ENCODE data around the gene FIS1.

Gene FIS1

DNA sequence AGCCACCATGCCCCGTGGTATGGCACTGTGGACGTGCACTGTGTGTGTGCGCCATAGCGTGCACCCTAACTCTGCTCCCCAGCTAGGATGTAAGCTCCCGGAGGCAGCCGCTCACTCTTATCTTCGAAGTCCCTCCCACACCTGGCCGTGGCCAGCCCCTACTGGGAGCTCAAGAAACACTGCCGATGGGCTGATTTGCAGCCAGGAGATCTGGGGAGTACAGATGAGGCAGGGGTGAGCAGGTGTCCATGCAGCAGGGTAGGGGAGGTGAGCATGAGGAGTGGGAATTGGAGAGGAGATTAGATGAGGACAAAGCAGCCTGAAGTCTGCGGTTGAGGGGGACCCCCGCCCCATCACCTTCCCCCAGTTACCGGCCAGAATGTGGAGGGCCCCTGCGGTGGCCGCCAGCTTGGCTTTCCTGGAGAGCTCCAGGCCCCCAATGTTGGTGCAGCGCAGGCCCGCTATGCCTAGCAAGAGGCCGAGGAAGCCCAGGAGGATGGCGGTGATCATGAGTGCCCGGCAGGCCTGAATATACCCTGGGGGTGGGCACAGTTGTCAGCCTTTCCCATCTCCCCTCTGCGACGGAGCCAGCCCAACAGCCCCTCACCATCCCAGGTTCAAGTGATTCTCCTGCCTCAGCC is 10.9 kb downstream of the FIS1 start:
- no peak for DNase-seq (ENCODE audit: low read depth)

DNA sequence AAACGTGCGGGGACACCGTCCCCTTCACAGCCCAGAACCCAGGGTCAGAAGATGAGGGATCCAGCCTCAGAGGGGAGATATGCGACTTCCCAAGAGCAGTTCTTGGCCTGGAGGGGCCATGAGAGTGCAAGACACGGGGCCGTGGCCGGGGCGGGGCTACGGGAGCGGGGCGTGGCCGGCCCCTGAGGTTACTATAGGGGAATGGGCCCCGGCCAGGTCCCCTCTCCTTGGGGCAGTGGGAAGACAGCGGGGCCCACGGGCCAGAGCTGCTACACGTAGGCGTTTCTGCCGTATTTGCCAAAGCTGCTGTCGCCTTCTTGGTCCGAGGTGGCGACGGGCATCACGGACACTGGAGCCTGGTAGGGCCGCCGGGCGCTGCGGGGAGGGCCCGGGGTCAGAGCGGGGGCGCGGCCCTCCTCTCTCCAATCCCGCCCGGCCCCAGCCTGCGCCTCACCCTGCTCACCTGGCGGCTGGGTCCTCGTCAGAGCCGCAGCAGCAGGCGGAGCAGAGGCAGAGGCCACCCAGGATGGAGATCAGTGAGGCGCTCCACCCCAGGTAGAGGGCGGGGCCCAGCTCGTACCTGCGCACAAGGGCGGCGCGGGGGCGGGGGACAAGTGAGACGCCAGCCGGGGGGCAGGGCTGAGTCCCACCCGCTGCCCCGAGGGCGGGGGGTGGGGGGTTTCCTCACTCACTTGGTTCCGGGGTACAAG is 12.6 kb downstream of the FIS1 start:
- no peak for DNase-seq (ENCODE audit: low read depth)

DNA sequence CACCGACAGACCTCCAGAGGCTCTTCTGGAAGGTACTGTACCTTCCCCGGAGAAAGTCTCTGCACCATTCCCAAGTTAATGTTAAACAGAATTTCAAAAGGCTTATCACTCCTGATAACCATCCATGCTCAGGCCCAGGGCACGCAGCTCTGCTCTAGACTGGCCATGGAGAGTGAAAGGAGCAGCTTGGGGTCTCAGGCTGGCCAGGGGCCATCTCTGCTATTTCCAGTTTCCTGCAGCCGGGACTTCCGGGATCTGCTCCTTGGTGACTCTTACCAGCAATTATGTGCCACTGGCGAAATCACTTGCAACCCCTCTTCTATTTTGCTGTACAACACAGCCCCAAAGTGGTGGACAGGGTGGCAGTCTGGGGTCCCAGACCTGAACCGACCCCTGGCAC is 13.2 kb downstream of the FIS1 start:
- DNase-seq (ENCODE audit: low read depth), result no peak

DNA sequence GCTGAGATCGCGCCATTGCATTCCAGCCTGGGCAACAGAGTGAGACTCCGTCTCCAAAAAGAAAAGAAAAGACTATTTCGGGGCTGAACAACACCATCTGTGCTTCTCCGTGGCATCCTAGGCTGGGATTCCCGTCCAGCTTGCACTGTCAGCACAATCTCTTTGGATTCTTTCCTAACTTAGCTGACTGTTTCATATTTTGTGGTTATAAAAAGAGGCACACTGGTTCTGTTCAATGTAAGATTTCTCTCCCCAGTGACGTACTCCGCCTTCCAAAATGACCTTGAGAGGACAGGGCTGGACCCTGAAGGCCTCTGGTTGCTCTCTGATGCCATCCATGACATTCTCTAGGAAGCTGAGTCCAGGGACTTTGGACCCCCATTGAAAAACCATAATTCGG is 18.2 kb downstream of the FIS1 start:
- DNase-seq (ENCODE audit: low read depth), result no peak

DNA sequence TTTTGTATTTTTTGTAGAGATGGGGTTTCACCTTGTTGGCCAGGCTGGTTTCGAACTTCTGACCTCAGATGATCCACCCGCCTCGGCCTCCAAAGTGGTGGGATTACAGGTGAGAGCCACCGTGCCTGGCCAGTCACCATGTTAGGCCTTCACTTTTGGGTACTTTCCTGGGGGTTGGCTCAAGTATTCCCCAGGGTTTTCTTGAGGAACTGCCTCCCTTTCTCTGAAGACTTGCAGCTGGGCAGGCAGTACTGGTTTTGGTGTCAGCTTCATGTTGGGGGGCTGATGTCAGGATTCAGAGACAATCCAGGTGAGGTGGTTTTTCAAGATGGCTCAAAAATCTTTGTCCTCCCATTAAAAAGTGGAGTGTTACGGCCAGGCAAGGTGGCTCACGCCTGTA is 19.2 kb downstream of the FIS1 start:
- DNase-seq (ENCODE audit: low read depth), result no peak

DNA sequence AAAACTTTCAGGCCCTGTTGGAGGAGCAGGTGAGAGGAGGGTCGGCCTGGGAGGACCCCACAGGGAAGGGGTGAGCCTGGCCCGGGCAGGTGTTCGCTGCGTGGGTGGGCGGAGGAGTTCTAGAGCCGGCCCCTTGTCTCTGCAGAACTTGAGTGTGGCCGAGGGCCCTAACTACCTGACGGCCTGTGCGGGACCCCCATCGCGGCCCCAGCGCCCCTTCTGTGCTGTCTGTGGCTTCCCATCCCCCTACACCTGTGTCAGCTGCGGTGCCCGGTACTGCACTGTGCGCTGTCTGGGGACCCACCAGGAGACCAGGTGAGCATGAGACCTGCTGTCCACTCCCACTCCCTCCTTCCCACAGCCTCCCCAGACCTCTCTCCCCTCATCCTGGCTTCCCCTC is 21.4 kb downstream of the FIS1 start:
- no peak for DNase-seq (ENCODE audit: low read depth)

DNA sequence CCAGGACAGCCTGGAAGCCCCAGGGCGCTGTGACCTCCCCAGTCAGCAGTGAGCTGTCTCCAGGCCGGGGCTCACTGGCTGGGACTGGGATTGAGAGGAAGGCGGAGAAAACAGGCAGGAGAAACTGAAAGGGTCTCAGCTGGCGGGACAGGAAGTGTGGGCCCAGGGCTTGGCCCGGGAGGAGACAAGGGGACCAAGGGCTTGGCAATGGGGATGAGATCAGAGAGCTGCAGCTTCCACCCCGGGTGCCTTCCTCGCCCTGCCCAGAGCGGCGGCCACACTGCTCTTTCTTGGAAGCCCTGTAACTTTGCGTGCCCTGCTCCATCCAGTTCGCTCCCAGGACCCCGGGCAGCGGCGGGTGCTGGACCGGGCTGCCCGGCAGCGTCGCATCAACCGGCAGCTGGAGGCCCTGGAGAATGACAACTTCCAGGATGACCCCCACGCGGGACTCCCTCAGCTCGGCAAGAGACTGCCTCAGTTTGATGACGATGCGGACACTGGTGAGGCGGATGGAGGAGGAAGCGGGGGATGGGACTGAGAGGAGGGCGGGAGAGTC is 22.5 kb downstream of the FIS1 start:
- no peak for DNase-seq (ENCODE audit: low read depth)

DNA sequence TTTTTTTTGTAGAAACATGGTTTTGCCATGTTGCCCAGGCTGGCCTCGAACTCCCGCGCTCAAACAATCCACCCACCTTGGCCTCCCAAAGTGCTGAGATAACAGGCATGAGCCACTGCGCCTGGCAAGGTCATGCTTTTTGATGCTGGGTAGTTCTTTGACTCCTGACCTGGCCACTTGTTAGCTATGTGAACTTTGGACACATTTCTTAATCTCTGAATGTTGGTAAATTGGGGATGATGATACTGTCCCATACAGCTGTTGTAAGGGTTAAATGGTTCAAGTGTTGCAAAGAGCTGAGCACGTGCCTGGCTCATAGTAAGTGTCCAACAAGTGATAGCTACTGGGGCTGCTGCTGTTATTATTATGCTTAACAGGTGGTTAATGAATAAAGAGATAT is 24.6 kb downstream of the FIS1 start:
- DNase-seq (ENCODE audit: low read depth), result no peak

DNA sequence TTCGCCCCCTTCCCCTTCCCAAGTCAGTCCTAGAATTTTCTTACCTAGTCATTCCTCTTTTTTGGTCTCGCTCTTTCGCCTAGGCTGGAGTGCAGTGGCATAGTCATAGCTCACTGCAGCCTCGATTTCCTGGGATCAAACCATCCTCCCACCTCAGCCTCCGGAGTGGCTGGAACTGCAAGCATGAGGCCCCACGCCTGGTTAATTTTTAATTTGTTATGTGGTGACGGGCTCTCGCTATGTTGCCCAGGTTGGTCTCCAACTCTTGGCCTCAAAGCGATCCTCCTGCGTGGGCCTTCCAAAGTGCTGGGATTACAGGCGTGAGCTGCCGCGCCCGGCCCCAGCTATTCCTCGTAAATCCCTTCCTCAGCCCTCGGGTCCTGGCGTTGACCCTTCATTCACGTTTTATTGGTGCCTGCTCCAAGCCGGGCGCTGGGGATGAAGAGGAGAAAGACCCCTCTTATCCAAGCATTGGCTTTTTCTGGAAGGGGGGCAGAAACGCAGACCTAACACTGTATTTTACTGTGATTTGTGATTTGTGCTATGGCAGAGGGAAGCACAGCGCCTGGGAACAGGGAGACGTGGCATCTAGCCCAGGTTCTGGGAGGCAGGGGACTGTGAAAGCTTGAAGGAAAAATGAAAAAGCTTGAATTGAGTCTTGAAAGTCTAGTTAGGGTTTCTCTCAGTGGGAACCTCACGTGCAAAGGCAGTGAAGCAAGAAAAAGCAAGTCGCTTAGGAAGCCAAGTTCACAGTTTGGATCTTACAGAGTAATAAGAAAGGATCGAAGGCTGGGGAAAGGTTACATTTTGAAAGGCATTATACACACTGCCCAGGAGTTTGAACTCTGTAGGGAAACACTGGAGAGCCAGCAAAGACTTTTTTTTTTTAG is 26.4 kb downstream of the FIS1 start:
- no peak for DNase-seq (ENCODE audit: low read depth)

DNA sequence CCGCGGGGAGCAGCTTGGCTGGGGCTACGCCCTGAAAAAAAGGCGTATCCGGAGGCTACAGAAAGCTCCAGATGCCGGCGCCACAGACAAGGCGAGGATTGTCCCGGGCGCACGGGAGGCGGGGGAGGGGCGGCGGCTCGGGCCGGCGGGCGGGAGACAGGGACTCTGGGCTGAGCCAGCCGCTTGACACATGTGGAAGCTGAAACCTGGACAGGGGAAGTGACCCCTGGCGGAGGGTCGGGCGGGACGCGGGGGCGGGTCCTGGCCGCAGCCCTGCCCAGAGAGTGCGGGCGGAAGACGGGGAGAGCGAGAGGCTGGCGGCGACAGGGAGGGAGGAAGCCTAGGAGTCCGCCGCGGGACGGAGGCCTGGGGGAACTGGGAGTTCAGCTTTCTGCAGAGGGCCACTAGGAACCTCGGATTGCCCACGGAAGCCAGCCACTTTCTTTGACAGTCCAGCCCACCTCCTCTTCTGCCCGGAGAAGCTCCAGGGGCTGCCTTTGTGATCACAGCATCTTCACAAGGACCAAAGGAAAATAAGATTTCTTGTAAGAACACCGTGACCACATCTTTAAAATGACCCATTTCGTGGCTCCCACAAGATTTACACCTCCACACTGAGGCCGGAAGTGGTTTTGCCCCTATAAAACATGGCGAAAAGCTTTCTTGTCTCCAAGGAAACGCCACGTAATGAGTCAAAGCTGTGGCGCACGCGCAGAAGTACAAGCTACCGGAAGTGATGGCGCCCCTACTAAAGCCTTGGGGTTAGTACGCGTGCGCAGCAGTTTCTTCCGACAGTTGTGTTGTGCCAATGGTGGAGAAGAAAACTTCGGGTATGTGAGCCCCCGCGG is 27.3 kb downstream of the FIS1 start, which contains the start of the genes PLOD3 and ZNHIT1:
PLOD3 (minus strand) TSS at position 194 of the 848 bp plus-strand sequence. CDS start 307 bp downstream, outside the sequence.
ZNHIT1 (plus strand) TSS at position 778 of the 848 bp plus-strand sequence; CDS start at position 809, 31 bp downstream.
- peak; percentile 91 for DNase-seq (ENCODE audit: low read depth)

DNA sequence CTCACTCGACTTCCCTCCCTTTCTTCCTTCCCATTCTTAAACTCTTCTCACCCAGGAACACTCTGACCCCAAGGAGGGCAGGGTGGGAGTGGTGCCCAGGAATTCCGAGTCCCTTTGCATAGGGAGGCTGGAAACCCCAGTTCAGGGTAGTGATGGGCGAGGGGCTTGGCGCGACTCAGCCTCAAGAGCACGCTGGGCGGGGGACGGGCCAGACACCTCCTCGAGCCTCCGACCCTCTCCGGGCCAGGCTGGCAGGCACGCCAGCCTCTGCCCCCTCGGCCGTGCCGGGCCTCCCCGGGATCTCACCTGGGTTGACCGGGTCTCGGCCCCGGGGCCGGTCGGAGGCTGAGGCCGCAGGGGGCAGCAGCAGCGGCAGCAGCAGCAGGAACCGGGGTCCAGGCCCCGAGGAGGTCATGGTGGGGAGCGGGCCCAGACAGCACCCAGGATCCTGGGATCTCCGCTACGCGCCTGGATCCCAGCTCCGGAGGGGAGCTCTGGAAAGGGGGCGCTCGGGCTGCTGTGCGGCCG is 28.0 kb downstream of the FIS1 start:
- DNase-seq (ENCODE audit: low read depth), result no peak

DNA sequence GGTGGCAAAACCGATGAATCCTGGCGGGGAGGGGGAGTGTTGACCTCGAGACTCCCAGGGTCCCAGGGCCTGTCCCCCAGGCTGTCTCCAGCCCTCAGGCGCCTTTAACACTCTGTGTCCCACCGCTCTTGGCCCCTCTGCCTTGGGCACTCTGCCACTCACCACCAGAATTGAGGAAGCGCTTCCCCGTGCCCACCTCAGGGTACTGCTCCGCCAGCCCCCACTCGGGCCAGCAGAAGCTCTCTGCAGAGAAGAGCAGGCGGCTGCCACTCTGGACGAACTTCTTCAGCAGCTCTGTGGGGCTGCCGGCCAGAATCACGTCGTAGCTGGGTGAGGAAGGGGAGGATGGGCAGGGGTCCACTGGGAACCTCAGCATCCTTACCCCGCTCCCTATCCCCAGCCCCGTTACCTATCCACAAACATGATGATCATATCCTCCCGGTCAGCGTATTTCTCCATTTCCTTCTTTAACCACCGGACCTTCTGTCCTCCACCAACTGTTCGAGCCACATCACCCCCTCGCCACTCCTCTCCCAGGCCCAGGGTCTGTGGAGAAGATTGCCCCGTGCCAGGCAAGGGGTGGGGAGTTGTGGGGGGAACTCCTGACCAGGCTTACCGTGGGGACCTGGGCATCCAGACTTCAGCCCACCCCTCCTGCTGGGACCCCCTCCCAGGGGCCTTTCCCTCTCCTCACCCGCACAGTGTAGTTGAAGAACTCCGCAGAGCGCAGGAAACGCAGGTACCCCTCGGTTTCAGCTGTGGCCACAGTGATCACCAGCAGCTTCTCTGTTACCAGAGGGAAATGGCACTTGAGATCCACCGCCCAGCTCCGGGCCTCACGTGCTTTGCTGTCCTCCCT is 28.7 kb downstream of the FIS1 start:
- no peak for DNase-seq (ENCODE audit: low read depth)

DNA sequence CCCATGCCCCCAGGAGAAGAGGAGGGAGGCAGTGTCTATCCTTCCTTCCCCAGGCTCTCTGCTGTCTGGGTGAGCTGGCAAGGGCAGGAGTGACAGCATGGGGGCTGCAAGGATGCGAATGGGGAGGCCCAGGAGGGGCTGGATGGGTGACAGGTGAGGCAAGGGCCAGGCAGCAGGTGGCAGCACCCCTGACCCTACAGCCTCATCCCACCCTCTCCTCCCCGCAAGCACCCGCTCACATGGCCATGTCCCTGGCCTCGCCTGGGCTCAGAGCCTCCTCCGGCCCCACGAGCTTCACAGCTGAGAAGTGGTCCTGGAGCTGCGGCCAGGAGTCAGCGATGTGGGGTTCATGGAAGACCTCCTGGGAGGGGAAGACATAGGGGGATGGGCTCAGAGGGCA is 32.9 kb downstream of the FIS1 start:
- no peak for DNase-seq (ENCODE audit: low read depth)

DNA sequence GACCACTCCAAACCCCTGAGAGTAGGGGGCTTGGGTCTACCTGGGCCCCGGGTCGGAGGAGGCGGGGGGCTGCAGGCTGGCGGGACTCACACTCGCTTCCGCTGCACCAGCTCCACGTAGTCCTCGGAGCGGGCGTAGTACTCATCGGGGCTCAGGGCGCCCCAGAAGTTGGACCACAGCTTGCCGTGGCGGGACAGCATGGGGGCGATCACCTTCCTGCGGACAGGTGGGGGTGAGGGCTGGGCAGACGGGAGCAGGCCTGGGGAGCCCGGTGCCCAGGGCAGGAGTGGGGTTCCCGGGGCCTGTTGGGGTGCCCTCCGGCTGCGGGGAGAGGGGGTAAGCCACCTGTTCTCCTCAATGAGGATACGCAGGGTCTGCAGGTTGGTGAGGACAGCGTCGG is 33.4 kb downstream of the FIS1 start:
- no peak for DNase-seq (ENCODE audit: low read depth)

DNA sequence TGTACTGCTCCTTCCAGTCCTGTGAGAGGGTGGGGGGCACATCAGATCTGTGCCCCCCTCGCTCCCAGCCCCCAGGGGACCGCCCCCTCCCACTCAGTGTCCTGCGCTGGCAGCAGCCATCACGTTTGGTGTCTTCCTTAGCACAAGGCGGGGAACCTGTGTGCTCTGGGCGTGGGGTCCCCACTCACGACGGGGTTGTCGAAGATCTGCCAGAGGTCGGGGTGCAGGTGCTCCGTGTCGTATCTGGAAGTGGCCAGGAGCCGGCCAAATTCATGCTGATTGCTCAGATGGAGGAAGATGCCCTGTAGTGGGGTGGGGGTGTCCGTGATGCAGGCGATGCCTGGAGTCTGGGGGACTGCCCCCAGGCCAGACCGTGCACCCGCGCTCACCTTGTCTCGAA is 34.7 kb downstream of the FIS1 start:
- DNase-seq (ENCODE audit: low read depth), result no peak

DNA sequence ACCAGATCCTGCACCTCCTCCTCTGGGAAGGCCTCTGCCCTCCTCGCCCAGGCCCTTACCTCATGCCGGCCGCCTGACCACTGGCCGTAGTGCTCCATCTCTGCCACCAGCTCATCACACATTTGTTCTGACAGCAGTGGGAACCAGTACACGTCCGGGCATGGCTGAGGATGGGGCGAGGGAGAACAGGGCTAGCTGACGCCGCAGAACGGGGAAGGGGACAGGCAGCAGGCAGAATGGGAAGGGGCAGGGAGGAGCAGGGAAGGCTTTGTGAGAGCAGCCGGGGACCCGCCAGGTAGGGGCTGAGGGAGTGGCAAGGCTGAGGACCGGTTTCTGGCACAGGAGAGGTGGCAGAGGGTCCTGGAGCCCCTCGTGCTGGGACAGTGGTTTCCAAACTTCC is 36.1 kb downstream of the FIS1 start:
- no peak for DNase-seq (ENCODE audit: low read depth)

DNA sequence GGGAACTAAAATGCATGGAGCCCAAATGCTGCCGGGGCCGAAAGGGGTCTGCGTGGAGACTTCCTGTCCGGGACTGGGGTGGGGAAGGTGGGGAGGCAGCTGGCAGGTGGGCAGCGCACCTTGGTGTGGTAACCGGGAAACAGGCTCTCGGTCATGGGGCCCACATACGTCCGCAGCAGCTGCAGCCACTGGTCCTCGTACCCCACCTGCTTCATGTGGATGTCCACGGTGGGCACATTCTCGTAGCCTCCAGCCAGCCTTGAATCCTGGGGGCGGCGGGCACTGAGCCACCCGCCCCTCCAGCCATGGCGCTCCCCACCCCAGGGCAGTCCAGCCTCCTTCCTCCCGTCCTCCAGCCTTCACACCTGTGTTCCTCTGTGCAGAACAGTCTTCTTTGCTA is 37.4 kb downstream of the FIS1 start:
- no peak for DNase-seq (ENCODE audit: low read depth)

DNA sequence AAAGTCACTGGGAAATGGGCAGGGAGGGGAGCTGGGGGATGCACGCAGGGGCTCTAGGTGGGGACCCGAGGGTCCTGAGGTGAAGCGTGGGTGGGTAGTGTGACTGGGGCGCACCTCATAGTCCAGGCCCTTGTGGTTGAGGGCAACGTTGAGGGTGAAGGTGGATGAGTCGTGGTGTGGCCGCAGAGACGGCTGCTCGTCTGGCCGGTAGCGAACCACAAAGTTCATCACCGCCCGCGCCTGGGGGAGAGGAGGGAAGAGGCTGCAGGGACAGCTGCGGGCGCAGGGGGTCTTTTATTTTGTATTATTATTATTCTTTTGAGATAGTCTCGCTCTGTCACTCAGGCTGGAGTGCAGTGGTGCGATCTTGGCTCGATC is 38.2 kb downstream of the FIS1 start:
- no peak for DNase-seq (ENCODE audit: low read depth)

DNA sequence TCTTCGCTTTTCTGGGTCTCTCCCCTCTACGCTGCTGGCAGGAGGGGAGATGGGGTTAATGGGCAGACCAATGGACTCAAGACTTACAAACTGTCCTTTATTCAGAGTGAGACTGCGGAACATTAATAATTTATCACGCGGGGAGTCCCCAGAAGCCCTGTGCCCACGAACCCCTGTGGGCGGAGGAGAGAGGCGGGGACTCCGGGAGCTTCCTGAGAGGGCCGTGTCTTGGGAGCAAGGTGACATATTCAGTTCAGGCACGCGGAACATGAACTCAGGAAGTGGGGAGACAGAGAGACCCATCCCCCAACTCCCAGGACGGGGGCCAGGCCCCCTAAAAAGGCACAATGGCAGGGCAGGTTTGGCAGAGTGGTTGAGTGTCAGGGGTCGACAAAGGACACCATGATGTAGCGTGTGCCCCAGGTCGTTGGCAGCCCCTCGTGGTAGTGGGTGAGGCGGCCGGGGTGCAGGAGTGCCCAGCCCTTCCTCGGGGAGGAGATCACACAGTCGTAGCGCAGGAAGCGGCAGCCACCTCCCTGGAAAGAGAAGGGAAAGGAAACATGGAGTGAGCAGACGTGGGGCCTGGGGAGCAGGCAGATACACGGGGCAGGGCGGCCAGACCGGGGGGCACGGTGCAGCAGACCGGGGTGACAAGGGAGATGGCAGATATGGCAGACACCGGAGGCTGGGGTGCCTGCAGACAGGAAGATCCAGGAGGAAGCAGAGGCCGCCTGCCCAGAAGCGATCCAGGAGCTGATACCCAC is 38.8 kb downstream of the FIS1 start:
- DNase-seq (ENCODE audit: low read depth), result no peak

Measured in stimulated activated CD8-positive, alpha-beta memory T cell treated with anti-CD3 and anti-CD28 coated beads, Interleukin-15, amount 100 ng/mL, for 1 hour (primary cell).